HUES48 (cell line): ENCODE measurements around the gene CTNNBL1.

Experiments used
- H3K27ac ChIP-seq: one replicate; pipeline ENCODE4 v1.7.0; 2013; ENCODE audit warnings: low read depth, low read length, inconsistent platforms
- H3K27me3 ChIP-seq: 2 replicates; pipeline ENCODE4 v1.6.1; 2013; ENCODE audit warnings: mild to moderate bottlenecking, low read length; ENCODE audit not compliant: control insufficient read depth, insufficient read depth
- H3K36me3 ChIP-seq: 2 replicates; pipeline ENCODE4 v1.6.1; 2013; ENCODE audit warnings: low read length; ENCODE audit not compliant: control insufficient read depth, insufficient read depth
- H3K4me1 ChIP-seq: 2 replicates; pipeline ENCODE4 v1.6.1; 2013; ENCODE audit warnings: mild to moderate bottlenecking, low read length; ENCODE audit not compliant: control insufficient read depth, insufficient read depth
- H3K4me3 ChIP-seq: 2 replicates; pipeline ENCODE4 v1.5.1; 2013; ENCODE audit warnings: mild to moderate bottlenecking, low read depth, low read length
- H3K9ac ChIP-seq: 2 replicates; pipeline ENCODE4 v1.6.1; 2013; ENCODE audit warnings: mild to moderate bottlenecking, low read depth, low read length, moderate library complexity
- H3K9me3 ChIP-seq: 2 replicates; pipeline ENCODE4 v1.6.1; 2013; ENCODE audit warnings: low read length; ENCODE audit not compliant: control insufficient read depth, insufficient read depth

Gene CTNNBL1

GRCh38 chr20:37914672-37915433 is 221.0 kb downstream of the CTNNBL1 start:
- peak overlapping the region; percentile 34; the same call in 1 of the 2 replicates for H3K9ac ChIP-seq
- H3K36me3 ChIP-seq: no peaks in the 10 kb centered on the region
- H3K4me3 ChIP-seq: peak overlapping the region; percentile 60
- peak overlapping the region; percentile 86 for H3K27ac ChIP-seq
- peaks cover 46% of the 10 kb centered on the region for H3K4me1 ChIP-seq
- no peaks in the 10 kb centered on the region for H3K9me3 ChIP-seq
- H3K27me3 ChIP-seq: peaks cover 37% of the 10 kb centered on the region

DNA sequence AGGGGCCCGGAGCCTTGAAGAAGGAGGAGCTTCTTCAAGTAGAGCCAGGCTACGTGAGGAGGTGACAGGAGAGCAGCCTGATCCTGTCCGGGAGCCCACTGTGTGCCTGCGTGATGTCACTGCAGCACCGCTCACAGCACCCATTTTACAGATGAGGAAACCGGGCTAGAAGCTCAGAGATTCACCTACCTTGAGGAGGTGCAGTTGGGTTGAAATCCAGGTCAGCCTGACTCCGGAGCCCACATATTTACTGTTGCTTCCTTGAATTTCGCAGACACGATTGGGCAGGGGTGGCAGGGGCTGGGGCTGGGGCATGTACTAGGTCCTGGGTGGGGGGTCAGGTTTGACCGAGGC is 221.6 kb downstream of the CTNNBL1 start:
- peak overlapping the region; percentile 60 for H3K4me3 ChIP-seq
- H3K4me1 ChIP-seq: peaks cover 46% of the 10 kb centered on the region
- 0 out of 2 replicates have a peak overlapping the region, but pooled peaks have one; percentile 34 for H3K9ac ChIP-seq
- H3K27me3 ChIP-seq: peaks cover 37% of the 10 kb centered on the region
- no peaks in the 10 kb centered on the region for H3K9me3 ChIP-seq
- no peaks in the 10 kb centered on the region for H3K36me3 ChIP-seq
- peak overlapping the region; percentile 86 for H3K27ac ChIP-seq

DNA sequence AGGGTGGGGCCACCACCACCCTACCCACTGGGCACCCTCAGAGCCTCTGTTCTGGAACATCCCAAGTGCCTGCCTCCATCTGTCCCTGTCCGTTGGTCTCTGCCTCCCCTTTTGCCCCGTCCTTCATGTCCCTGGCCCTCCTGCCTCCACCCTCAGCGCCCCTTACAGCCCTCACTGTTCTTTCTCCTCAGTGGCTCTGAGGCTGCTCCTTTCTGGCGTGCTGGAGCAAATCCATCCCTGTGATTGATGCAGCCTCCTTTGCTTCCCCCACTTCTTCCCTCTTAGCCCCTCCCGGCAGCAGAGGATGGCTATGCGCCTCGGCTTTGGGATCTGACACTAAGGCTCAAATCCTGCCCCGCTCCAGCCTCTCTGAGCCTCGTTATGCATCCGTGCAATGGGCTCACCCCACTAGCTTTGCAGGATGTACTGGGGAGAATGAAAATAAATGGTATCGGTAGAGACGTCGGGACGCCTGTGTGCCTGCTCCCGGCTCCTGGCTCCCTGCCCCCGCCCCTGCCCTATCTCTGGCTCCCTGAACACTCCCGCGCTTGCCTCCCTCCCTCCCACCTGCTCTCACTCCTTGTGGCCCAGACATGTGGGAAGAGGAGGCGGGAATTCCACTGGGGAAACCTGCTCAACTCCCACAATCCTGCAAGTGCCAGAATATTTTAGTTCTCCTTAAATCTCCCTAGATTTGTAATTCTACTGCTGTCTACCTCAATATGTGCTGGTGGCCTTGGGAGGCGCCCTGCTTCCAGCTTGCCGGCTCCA is 222.2 kb downstream of the CTNNBL1 start:
- Histone ChIP-seq H3K9ac (no peak overlapping the region), H3K27me3 (peaks cover 37% of the 10 kb centered on the region), H3K27ac (no peak overlapping the region), H3K36me3 (no peaks in the 10 kb centered on the region), H3K4me1 (peaks cover 46% of the 10 kb centered on the region), H3K9me3 (no peaks in the 10 kb centered on the region), H3K4me3 (peak overlapping the region; percentile 60)

DNA sequence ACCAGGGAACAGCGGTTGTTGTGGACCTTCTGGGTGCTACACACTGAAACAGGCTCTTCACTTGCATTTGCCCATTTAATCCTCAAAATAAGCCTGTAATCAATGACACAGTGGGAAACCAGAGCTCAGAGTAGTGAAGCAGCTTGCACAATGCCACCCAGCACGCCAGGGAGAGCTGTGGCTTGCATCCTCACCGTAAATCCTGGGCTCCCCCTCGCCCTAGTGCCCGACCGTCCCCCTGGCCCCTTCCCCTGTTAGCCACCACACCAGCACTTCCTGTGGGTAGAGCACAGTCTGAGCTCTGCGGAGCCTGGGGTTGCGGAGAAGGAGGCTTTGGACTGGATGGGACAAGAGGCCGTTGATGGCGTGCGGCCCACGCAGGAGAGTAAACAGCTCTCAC is 223.6 kb downstream of the CTNNBL1 start:
- Histone ChIP-seq H3K27ac (no peak overlapping the region), H3K4me1 (peaks cover 40% of the 10 kb centered on the region), H3K36me3 (no peaks in the 10 kb centered on the region), H3K4me3 (no peak overlapping the region), H3K9ac (no peak overlapping the region), H3K27me3 (peaks cover 35% of the 10 kb centered on the region), H3K9me3 (no peaks in the 10 kb centered on the region)

DNA sequence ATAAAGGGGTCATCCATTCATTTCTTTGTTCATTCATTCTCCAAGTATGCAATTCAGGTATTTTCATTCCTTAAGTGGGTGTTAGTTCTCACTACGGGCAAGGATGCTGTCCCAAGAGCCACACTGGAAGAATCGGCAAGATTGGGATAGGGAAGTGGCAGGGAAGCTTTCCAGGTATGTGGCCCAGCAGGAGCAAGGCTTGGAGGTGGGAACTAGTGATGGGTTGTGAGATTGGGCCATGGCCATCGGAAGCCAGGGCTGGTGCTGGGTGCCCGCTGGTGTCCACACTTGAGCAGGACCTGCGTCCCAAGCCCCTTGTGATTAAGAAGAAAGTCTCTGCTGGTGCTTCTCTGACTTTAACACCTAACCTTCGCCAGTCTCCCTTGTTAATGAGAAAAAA is 224.2 kb downstream of the CTNNBL1 start:
- Histone ChIP-seq H3K4me1 (peaks cover 40% of the 10 kb centered on the region), H3K27ac (no peak overlapping the region), H3K9me3 (no peaks in the 10 kb centered on the region), H3K36me3 (no peaks in the 10 kb centered on the region), H3K4me3 (no peak overlapping the region), H3K27me3 (peaks cover 29% of the 10 kb centered on the region), H3K9ac (no peak overlapping the region)

DNA sequence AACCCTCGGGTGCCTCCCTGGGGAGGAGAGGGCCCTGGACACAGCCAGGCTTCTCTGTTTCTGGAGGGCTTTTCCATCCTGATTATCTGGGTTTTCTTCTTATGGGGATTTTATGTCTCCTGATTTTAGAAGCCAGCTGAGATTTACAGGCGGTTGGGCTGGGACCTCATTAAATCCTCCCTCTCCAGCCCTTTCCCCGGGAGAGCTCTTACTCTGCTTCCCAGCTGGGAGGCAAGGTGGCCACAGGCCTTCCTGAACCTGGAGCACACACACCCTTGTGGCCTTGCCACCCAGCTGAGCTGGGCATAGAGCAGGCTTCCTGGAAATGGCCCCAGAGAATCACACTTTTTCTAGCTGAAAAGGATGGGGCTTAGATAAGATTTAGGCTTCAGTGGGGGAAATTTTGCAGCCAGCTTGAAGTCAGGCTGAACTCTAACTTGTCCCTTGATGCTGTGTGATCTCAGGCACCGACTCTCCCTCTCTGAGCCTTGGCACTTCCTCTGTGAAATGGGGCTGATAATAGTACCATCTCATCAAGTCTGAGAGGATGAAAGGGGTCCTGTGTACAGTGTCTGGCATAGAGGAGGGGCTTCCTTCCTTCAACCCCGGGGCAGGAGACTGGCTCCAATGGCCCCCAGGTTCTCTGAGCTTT is 225.7 kb downstream of the CTNNBL1 start:
- peak overlapping the region; percentile 10 for H3K27ac ChIP-seq
- H3K27me3 ChIP-seq: peaks cover 15% of the 10 kb centered on the region
- no peak overlapping the region for H3K9ac ChIP-seq
- no peaks in the 10 kb centered on the region for H3K9me3 ChIP-seq
- peaks cover 31% of the 10 kb centered on the region for H3K4me1 ChIP-seq
- no peaks in the 10 kb centered on the region for H3K36me3 ChIP-seq
- no peak overlapping the region for H3K4me3 ChIP-seq

GRCh38 chr20:37920270-37920669 is 226.4 kb downstream of the CTNNBL1 start:
- H3K9me3 ChIP-seq: no peaks in the 10 kb centered on the region
- no peak overlapping the region for H3K9ac ChIP-seq
- peaks cover 15% of the 10 kb centered on the region for H3K27me3 ChIP-seq
- no peak overlapping the region for H3K4me3 ChIP-seq
- H3K4me1 ChIP-seq: peaks cover 30% of the 10 kb centered on the region
- no peaks in the 10 kb centered on the region for H3K36me3 ChIP-seq
- H3K27ac ChIP-seq: no peak overlapping the region

GRCh38 chr20:37920679-37921322 is 227.0 kb downstream of the CTNNBL1 start:
- no peaks in the 10 kb centered on the region for H3K36me3 ChIP-seq
- peaks cover 13% of the 10 kb centered on the region for H3K27me3 ChIP-seq
- H3K9ac ChIP-seq: no peak overlapping the region
- H3K4me3 ChIP-seq: no peak overlapping the region
- H3K9me3 ChIP-seq: no peaks in the 10 kb centered on the region
- H3K4me1 ChIP-seq: peaks cover 27% of the 10 kb centered on the region
- no peak overlapping the region for H3K27ac ChIP-seq

GRCh38 chr20:37921341-37921929 is 227.6 kb downstream of the CTNNBL1 start:
- H3K36me3 ChIP-seq: no peaks in the 10 kb centered on the region
- H3K4me3 ChIP-seq: no peak overlapping the region
- peaks cover 22% of the 10 kb centered on the region for H3K4me1 ChIP-seq
- no peak overlapping the region for H3K27ac ChIP-seq
- peaks cover 7% of the 10 kb centered on the region; the same call in 1 of the 2 replicates for H3K27me3 ChIP-seq
- no peaks in the 10 kb centered on the region for H3K9me3 ChIP-seq
- no peak overlapping the region for H3K9ac ChIP-seq
